ENCODE data around the gene AGER. TPM values are rescaled to one million over a fixed set of nuclear protein-coding genes. Genes with fewer than 3 reads are reported as not detected.

AGER gene
- polyA plus RNA-seq, 1 donor from 2014 or later, result 7.2 TPM

GRCh38 chr6:32214126-32214525 lies 30.1 kb upstream of the AGER start:
- Histone ChIP-seq H3K4me2 (ENCODE audit: low read length) (no peak overlapping the region), H3K36me3 (ENCODE audit: insufficient read depth, low read length) (no peaks in the 10 kb centered on the region), H3K9me3 (ENCODE audit: low read length) (no peaks in the 10 kb centered on the region), H3F3A (ENCODE audit: insufficient read depth, low read length, poor library complexity, severe bottlenecking) (no peaks in the 10 kb centered on the region), H4K20me1 (ENCODE audit: insufficient read depth) (no peaks in the 10 kb centered on the region), H3K9ac (ENCODE audit: low read length) (no peak overlapping the region), H2AFZ (ENCODE audit: low read depth, low read length) (no peak overlapping the region), H3K27ac (ENCODE audit: low read length) (no peak overlapping the region), H3K4me3 (ENCODE audit: low read length) (no peak overlapping the region), H3K27me3 (ENCODE audit: insufficient read depth, low read depth, low read length) (no peaks in the 10 kb centered on the region), H3K9me2 (ENCODE audit: insufficient read depth, low read length) (no peaks in the 10 kb centered on the region), H3K79me2 (replicated peaks; ENCODE audit: insufficient read depth, low read length) (no peaks in the 10 kb centered on the region)
- TF ChIP-seq RAD21 (conservative IDR thresholded peaks at IDR 0.05) (no peak), TAF1 (IDR thresholded peaks at IDR 0.05; ENCODE audit: low read depth) (no peak), EZH2 (IDR thresholded peaks at IDR 0.05; ENCODE audit: borderline replicate concordance, insufficient read depth, low read length, poor library complexity, severe bottlenecking) (no peak), POLR2AphosphoS5 (IDR thresholded peaks at IDR 0.05) (no peak), MXI1 (conservative IDR thresholded peaks at IDR 0.05; ENCODE audit: poor library complexity, severe bottlenecking) (no peak), SMC3 (conservative IDR thresholded peaks at IDR 0.05; ENCODE audit: poor library complexity) (no peak), CTCF (IDR thresholded peaks at IDR 0.05; ENCODE audit: poor library complexity, severe bottlenecking) (no peak), EP300 (conservative IDR thresholded peaks at IDR 0.05; ENCODE audit: poor library complexity, severe bottlenecking) (no peak), REST (IDR thresholded peaks at IDR 0.05; ENCODE audit: borderline replicate concordance) (no peak)

- H3K27ac ChIP-seq (ENCODE audit: low read length), result no peak overlapping the region
- no peak overlapping the region for H2AFZ ChIP-seq (ENCODE audit: low read depth, low read length)
- H4K20me1 ChIP-seq (ENCODE audit: insufficient read depth), result no peaks in the 10 kb centered on the region
- H3K79me2 ChIP-seq (replicated peaks; ENCODE audit: insufficient read depth, low read length), result no peaks in the 10 kb centered on the region
- no peaks in the 10 kb centered on the region for H3F3A ChIP-seq (ENCODE audit: insufficient read depth, low read length, poor library complexity, severe bottlenecking)
- H3K9me3 ChIP-seq (ENCODE audit: low read length), result no peaks in the 10 kb centered on the region
- no peaks in the 10 kb centered on the region for H3K9me2 ChIP-seq (ENCODE audit: insufficient read depth, low read length)
- TF ChIP-seq EP300 (conservative IDR thresholded peaks at IDR 0.05; ENCODE audit: poor library complexity, severe bottlenecking) (no peak), CTCF (IDR thresholded peaks at IDR 0.05; ENCODE audit: poor library complexity, severe bottlenecking) (no peak), MXI1 (conservative IDR thresholded peaks at IDR 0.05; ENCODE audit: poor library complexity, severe bottlenecking) (no peak), SMC3 (conservative IDR thresholded peaks at IDR 0.05; ENCODE audit: poor library complexity) (no peak), POLR2AphosphoS5 (IDR thresholded peaks at IDR 0.05) (no peak), RAD21 (conservative IDR thresholded peaks at IDR 0.05) (no peak), REST (IDR thresholded peaks at IDR 0.05; ENCODE audit: borderline replicate concordance) (no peak), TAF1 (IDR thresholded peaks at IDR 0.05; ENCODE audit: low read depth) (no peak), EZH2 (IDR thresholded peaks at IDR 0.05; ENCODE audit: borderline replicate concordance, insufficient read depth, low read length, poor library complexity, severe bottlenecking) (no peak)
- H3K27me3 ChIP-seq (ENCODE audit: insufficient read depth, low read depth, low read length), result no peaks in the 10 kb centered on the region
- H3K4me2 ChIP-seq (ENCODE audit: low read length), result no peak overlapping the region
- H3K36me3 ChIP-seq (ENCODE audit: insufficient read depth, low read length), result no peaks in the 10 kb centered on the region
- no peak overlapping the region for H3K9ac ChIP-seq (ENCODE audit: low read length)
- no peak overlapping the region for H3K4me3 ChIP-seq (ENCODE audit: low read length)
Observed at GRCh38 chr6:32213649-32214048, 29.6 kb upstream of the AGER start.

Data from neural cell (in vitro differentiated cells).